Choroid plexus epithelial cell (primary cell): ENCODE measurements around the gene MCC.

Experiments
- DNase-seq: peaks from one replicate; pipeline ENCODE4 v3.0.0-alpha.2; 2010; ENCODE audit warnings: low read depth
- H3K4me3 ChIP-seq: 2 replicates; pipeline ENCODE4 v1.5.1; 2011; ENCODE audit warnings: low read depth, mild to moderate bottlenecking, control low read depth, low read length, moderate library complexity
- TF ChIP-seq, protein P1 (sequence below): conservative IDR thresholded peaks from 2 replicates; pipeline ENCODE4 v1.5.1; 2011; ENCODE audit warnings: low read depth, mild to moderate bottlenecking, control low read depth, inconsistent platforms, low read length, moderate library complexity

The MCC gene

DNA sequence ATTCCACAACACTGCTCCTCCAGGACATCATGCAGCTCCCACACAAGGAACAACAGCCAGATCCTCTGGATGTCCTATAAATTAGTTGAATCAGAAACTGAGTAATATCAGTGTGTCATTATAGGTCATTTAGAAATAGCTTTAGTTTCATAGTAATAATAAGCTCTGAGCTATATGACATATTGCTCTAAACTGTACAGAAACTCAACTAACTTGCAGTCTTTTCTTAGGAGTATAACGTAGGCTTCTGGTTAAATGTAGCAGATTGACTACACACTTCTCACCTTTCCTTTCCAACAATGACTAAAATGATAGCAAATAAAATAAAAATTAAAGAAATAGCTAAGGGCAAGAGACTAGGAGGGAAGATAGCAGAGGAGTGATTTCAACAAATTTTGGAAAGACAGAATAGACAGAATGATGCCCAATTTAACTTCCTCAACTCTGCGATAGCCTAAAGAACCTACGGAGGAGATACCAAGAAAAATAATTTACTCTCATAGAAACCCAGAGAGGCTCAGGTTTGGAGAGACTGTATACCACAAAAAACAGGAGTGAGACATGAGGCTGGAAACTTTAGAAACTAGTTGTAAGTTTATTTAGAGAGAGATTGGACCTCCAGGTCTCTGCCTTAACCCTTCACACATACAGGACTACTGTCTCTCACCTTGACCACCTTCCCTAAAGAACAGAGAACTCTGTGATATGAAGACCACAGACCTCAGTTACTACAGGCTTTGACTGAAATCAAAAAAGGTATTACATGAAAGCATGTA is 247.1 kb downstream of the MCC start:
- no peak for DNase-seq
- no peak overlapping the region for H3K4me3 ChIP-seq
- TF ChIP-seq, protein P1, sequence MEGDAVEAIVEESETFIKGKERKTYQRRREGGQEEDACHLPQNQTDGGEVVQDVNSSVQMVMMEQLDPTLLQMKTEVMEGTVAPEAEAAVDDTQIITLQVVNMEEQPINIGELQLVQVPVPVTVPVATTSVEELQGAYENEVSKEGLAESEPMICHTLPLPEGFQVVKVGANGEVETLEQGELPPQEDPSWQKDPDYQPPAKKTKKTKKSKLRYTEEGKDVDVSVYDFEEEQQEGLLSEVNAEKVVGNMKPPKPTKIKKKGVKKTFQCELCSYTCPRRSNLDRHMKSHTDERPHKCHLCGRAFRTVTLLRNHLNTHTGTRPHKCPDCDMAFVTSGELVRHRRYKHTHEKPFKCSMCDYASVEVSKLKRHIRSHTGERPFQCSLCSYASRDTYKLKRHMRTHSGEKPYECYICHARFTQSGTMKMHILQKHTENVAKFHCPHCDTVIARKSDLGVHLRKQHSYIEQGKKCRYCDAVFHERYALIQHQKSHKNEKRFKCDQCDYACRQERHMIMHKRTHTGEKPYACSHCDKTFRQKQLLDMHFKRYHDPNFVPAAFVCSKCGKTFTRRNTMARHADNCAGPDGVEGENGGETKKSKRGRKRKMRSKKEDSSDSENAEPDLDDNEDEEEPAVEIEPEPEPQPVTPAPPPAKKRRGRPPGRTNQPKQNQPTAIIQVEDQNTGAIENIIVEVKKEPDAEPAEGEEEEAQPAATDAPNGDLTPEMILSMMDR: no peak

DNA sequence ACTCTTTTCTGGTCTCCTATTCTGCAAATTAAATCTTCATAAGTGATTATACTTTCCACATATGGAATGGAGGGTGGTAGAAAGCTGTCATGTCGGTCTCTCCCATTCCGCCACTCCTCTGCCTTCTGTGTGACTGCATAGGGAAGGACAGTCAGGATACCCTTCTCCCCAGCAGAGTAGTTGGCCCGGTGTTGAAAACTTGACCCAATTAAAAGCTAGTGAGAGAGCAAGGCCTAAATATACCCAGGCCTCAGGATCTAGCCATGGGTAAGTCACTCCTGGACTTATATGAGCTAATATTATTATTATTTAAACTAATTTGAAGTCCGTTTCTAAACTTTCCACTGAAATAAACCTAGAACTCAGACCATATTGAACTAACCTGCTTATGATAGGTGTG is 248.2 kb downstream of the MCC start:
- DNase-seq: no peak
- H3K4me3 ChIP-seq: no peak overlapping the region
- TF ChIP-seq, protein P1: no peak

DNA sequence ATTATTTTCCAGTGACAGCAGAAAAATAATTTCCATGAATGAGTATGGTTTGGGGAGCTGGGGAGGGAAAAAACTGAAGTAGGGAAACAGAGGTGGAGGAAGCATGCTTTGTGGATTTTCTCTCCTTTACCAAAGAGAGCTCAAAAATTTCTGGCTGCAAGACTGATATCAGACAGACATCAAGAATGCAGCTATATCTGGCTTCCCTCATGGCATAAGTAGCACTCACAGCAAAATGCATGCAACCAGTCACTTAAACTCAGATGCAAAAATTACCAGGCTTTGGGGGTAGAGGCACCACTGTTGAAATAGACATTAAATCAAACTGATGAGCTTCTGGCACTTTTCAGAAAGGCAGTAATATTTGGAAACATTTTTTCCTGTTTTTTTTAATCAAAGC is 250.4 kb downstream of the MCC start:
- TF ChIP-seq, protein P1: no peak
- no peak overlapping the region for H3K4me3 ChIP-seq
- no peak for DNase-seq

DNA sequence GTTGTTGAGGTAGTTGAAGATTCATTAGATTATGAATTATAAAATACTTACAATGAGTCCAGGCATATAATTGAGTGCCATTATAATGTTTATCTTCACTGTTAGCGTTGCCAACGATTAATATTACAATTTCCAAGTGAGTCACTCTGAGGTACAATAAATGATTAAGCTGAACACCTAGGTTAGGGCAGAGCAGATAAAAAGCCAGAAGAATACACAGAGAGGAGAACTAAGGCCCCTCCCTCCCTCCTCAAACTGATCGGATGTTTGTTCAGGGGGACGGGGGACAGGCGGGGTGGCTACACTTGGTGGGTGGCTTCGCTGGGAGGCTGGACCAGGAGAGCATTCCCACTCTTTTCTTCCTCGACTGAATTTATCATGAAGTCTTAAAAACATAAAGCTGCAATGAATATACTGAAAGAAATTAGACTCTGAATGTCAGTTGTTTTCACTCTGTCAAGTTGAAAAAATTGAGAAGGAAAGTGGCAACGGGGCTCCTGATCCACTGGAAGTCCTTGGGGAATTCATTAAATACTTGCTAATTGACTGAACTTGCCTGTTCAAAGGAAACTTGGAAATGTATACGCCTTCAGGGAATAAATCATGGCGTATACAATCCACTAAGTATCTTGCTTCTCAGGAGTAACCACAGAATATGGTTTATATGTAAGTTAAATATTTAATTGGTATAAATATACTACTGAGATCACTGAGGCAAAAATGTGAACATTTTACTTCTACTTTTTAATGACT is 251.5 kb downstream of the MCC start:
- DNase-seq: no peak
- TF ChIP-seq, protein P1: no peak
- no peak overlapping the region for H3K4me3 ChIP-seq

DNA sequence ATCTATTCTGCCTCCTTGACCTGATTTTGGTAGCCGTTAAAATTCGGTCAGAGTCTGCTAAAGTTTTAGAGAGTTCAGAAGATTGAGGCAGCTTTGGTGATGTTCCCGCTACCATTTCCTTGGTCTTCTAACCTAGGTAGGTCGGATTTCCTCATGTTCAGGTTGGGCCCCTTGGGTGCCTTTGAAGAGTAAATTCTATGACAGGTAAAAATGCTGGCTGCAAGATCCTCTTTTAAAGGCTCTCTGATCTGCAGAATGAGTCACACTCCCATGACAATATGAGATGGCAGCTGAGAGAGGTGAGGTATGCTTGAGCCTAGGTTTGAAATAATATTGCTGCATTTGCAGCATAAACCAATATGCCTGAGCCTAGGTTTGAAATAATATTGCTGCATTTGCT is 252.4 kb downstream of the MCC start:
- H3K4me3 ChIP-seq: no peak overlapping the region
- TF ChIP-seq, protein P1: no peak
- no peak for DNase-seq

DNA sequence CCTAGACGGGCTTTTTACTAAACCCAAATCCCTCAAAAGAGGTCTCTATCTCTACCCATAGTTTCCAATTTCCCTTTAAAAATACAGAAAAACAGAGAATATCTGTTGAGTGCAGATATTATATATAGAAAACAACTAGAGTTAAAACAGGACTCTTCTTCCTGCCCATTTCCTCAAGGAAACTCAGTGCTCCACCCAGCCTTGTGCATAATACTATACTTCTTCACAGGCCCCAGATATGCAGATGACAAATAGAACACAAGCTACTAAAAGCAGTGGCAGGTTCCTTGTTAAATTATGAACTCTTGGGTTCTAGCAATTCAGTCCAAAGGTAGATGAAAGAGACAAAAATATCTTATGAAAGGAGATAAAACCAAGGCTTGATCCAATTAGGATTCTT is 253.7 kb downstream of the MCC start:
- no peak for DNase-seq

More for the DNA sequence above, 253.7 kb downstream of the MCC start:
- H3K4me3 ChIP-seq: no peak overlapping the region
- TF ChIP-seq, protein P1: no peak
